ENCODE measurements around the gene KLRC4. TPM values are rescaled to one million over a fixed set of nuclear protein-coding genes. Genes with fewer than 3 reads are reported as not detected.
"Not testable (repeated sequence)": the region's sequence is repeated elsewhere in the genome, so short reads cannot be mapped to it uniquely, and the experiment has no call there.

The KLRC4 gene
- total RNA-seq, 1 donor from 2014 or later, result 1.1 TPM

DNA sequence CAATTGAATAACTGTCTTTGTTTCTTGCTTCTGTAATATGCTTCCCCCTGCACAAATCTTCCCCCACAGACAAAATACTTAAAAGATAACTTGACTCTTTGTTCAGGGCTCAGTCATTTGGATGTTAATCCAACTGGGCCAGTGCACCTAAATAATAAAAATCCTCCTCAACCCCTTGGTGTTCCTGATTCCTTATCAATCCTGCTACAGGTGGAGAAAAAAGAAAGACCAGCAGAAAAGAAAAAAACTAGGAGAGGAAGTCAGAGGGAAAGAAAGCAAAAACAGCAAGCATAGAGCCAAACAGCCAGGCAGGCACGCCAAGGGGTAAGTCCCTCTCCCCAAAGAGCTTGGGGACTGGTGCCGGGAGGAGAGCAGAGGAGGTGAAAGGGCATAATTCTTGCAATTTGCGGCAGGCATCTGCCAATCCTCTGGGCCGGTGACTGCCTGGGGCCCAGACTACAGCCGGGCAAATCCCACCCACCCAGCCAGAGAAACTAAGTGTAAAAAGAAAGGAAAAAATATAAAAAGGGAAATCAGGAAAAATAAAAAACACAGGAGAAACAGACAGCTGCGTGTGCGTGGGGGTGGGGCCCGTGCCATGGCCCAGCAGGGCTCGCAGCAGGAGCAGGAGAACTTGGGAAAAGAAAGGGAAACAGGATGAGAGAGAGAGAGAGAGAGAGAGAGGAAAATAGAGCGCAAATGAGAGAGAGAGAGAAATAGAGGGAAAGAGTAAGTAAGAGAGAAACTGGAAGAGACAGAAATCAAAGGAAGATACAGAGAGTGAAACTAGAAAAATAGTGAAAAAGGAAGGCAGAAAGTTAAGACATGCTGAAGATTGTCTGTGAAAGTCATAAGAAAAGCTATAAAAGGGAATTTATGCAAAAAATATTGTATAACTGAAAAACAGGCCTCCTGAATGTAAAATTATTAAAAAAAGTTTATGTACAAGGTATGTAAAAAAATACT lies 41.1 kb downstream of the KLRC4 start:
- no peak for DNase-seq (ENCODE audit: low spot score)

DNA sequence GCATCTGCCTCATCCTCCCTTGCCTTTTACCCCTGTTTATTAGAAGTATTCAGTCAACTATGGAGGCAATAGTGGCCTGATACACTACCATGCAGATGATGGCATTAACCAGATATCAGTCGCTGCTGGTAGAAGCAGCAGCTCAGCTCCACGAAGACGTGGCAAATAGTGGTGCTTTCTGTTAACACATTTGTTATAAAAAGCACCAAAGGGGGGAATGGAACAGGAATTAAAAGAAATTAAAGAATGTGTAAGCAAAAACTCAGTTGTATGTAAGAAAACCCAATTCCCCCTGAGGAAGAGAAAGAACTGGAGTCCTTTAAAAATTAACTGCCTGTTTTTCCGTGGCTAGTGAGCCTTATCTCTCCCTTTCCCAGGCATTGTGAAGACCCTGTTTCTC lies 41.8 kb downstream of the KLRC4 start:
- DNase-seq (ENCODE audit: low spot score), result not testable (repeated sequence)

DNA sequence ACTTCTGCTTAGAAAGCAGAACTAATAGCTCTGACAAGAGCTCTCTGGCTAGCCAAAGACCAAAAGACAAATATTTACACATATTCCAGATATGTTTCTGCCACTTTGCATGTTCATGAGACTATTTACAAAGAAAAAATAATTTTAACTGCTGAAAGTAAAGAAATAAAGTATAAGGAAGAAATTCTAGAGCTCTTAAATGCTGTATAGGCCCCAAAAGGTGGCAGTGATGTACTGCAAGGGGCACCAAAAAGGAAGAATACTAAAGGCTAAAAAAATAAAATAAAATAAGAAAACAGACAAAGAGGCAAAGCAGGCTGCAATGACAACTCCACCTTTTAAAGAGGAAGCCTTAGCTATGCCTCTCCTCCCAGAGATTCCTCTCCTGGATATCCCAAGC lies 42.7 kb downstream of the KLRC4 start:
- DNase-seq (ENCODE audit: low spot score), result no peak

DNA sequence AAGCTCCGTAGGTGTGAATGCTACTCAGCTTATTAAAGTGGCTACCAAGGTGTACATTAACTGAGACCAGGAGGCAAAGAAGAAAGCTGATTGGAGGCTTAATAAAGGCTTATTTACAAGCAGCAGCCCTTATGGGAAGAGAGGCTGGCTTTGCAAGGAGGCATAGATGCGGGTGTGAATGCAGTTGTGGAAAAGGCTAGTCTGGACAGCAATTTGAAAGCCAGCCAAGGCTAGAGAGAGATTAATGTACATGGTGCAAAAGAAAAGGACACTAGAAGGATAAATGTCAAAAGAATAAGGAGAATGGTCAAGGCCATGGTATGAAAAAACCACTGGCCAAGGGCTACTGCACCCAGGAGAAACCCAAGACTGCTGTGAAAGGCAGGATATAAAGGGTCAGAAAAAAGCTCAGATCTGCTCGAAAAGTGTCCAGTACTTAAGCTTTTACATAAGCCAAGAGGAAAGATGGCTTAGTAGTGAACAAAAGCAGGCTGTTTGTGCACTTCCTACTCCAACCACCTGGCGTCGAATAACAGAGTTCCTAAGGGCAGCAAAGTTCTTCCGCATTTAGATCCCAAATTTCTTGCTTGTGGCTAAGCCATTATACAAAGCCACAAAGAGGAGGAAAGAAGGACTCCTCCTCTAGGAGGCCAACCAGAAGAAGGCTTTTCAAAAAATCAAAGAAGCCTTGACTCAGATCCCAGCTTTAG lies 43.7 kb downstream of the KLRC4 start:
- DNase-seq (ENCODE audit: low spot score), result no peak

DNA sequence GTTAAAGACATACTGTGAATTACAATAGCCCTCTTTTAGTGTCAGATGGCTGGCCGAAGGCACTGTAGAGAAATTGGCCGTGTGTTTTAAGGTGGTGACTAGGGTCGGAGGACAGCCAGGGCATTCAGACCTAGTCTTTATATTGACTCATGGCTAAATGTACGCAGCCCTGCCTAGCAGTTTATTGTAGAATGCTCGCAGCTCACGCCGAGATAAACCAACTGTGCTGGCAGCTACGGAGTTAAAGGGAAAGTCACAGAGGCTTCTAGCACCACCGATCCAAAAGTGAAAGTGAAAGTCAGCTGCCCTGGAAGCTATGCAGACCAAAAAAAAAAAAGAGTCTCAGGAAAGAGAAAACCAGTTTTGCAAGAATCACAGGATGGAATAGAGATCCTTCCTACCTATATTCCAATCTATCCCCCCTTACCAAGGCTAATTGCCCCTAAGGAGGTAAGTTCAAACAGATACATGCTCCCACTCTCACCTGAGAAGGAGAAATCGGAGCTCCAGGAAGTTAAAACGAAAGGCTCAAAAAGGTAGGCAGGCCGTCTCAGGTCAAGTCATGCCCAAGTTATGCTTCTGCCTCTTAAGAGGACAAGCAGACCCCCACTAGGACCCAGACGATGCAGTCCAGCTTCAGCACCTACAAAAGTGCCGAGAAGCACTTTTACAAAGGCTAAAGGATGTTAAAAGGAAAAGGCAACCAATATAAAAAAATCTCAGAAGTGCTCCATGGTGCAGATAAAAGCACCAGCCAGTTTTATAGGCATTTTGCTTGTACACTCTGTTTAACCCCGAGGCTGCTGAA lies 44.5 kb downstream of the KLRC4 start:
- peak; percentile 79 for DNase-seq (ENCODE audit: low spot score)

DNA sequence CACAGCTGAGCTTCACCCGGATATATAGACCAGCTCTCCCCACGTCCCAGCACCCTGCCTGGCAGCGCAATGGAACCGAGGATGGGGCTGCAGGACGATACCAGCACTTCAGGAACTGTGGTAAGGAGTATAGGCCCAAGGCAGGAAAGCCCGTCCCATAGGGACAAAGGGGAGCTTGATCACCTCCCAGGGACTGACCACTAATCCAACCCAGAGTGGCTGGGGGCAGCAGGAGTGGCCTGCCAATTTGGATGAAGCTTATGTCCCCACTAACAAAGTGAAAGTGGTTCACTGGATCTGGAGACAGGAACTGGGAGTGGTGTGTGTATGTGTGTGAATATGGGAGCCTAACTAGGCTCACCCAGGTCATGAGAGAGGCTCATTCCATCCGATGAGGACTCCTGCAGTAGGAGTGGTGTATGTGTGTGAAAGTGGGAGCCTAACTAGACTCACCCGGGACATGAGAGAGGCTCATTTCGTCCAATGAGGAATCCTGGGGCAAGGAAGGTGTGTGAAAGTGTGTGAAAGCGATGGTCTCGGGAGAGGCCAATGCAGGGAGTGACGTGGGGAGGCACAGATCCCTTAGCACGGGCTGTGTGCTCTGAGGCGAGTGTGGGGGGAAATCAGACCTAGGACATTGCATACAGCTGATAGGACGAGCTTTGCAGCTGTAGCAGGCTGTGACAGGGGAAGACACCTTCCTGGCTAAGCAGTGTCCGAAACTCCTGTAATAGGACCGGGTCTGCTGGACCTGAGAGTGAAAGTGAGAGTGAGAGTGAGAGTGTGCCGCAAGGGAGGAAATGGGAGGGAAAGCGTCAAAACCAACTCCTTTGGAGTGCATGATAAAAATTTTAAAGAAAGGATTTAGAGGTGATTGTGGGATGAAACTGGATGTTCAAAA lies 45.4 kb downstream of the KLRC4 start:
- DNase-seq (ENCODE audit: low spot score), result peak; percentile 37

DNA sequence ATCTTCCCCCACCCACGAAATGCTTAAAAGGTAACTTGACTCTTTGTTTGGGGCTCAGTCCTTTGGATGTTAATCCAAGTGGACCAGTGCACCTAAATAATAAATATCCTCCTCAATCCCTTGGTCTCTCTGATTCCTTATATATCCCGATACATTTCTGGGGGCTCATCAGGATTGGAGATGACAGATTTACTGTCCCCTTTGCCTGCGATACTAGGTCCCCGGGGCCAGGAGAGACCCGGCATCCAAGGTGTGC lies 46.0 kb downstream of the KLRC4 start:
- no peak for DNase-seq (ENCODE audit: low spot score)

DNA sequence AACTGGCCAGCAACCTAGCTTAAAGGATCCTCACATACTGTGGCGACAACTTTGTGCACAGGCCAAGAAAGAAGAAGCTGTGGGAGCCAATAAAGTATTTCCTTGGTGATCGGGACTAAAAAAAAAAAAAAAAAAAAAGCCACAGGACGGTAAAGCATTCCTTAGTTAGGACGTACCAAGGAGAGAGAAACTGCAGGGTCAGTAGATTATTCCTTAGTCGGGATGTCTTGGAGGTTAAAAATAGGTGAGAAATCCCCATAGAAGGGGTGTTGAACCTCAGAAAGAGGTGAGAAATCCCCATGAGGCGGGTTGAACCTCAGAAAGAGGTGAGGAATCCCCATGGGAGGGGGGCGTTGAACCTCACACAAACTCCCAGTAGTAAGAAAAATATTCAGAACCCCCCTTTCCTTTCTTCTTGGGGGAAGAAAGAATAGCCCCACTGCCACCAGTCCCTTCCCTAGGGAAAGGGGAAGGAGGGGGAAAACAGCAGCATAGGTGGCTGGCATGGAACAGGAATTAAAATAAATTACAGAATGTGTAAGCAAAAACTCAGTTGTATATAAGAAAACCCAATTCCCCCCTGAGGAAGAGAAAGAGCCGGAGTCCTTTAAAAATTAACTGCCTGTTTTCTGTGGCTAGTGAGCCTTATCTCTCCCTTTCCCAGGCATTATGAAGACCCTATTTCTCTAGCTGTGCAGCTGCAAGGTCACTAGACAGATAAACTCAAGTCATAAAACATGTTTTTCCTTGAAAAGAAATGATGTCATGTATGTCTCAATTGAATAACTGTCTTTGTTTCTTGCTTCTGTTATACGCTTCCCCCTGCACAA lies 46.5 kb downstream of the KLRC4 start:
- DNase-seq (ENCODE audit: low spot score), result no peak

DNA sequence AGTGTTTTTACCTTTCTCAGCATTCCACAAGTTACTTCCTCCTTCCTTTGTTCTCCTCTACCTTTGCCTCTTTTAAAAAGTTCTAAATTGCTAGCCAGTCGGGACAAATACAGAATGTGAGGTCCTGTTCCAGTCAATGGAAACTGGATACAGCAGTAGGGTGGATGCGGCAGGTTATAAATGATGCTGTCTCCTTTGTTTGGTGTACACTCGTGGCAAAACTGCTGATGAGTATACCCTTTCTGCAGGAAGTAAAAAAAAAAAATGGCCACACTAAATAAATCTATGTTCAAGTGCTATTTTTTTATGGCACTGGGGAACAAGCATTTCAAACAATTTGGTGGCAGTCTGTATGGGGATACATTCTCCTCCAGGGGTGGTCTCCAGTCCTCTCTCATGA lies 47.2 kb downstream of the KLRC4 start:
- no peak for DNase-seq (ENCODE audit: low spot score)

DNA sequence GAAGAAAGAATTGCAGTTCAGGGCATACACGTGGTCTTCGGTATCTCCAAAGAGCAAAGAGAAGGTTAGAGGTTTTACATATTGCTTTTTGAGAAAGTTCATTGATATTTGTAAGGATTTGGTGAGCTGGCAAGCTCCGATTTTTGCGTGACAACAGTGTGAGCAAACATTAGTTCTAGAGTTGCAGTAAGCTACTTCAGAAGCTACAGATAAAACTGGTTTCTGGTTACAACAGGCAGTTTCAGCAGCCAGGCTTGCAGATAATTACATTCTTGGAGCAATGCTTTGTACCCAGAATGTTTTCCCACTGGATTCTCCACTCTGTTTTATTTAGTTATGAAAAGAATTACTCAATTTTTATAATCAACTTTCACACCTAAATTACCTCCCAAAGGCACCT lies 47.9 kb downstream of the KLRC4 start:
- DNase-seq (ENCODE audit: low spot score), result no peak

DNA sequence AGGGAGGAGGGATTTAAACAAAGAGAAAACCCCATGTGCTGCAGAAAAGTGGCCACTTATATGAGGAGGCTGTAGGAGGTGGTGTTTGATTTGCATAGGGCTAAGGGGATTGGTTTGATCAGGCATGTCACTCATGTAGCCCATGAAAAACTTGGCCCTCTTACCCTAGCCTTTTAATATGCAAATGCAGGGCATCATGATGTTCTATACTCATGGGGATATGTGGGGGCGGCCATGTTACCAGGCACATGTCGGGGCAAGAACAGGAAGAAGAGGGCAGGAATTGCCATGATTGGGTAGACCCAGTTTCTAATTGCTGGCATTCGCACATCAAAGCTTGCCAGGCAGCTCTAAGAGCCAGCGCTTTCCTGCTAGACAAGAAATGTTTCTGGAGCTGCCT lies 48.5 kb downstream of the KLRC4 start:
- DNase-seq (ENCODE audit: low spot score), result no peak

DNA sequence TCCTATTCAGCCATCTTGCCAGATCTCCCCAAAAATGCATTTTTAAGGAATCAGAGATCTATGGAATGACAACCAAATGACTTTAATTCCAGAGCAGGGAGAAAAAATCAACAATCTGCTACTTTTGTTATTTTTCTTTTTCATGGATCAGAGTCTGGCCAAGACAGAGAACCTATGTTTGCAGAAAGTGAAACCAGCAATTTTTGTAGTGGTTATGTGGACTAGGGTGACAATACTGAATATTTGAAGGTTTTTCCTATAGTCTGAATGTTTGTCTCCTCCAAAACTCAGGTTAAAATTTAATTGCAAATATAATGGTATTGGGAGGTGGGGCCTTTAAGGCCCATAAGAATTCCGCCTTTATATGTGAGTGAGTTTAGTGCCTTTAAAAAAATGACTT lies 50.6 kb downstream of the KLRC4 start:
- no peak for DNase-seq (ENCODE audit: low spot score)

DNA sequence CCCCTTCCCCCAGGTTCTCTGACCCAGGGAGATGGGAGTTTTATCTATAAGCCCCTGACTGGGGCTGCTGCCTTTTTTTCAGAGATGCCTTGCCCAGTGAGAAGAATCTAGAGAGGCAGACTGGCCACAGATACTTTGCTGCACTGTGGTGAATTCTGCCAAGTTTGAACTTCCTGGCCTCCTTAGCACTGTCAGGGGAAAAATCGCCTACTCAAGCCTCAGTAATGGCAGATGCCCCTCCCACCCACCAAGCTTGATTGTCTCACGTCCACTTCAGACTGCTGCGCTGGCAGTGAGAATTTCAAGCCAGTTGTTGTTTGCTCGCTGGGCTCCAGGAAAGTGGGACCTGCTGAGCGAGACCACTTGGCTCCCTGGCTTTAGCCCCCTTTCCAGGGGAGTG lies 51.4 kb downstream of the KLRC4 start:
- DNase-seq (ENCODE audit: low spot score), result no peak

Other genes starting within 250 kb of the KLRC4 start
- 10.1 TPM for gene OLR1, start 237.6 kb downstream of the KLRC4 start, total RNA-seq
- 0.86 TPM for gene TMEM52B, start 230.7 kb downstream of the KLRC4 start, total RNA-seq
- gene GABARAPL1, start 196.9 kb downstream of the KLRC4 start, total RNA-seq, result 154 TPM
- 1.8 TPM for gene KLRD1, start 101.9 kb downstream of the KLRC4 start, total RNA-seq
- 5.0 TPM for gene KLRK1, start 19.7 kb downstream of the KLRC4 start, total RNA-seq
- not detected for gene KLRC3, start 10.8 kb upstream of the KLRC4 start, total RNA-seq
- gene KLRC2, start 26.3 kb upstream of the KLRC4 start, total RNA-seq, result 0.32 TPM
- gene KLRC1, start 43.6 kb upstream of the KLRC4 start, total RNA-seq, result 0.95 TPM
- gene EIF2S3B, start 96.1 kb upstream of the KLRC4 start, total RNA-seq, result 2.6 TPM
- gene MAGOHB, start 203.9 kb upstream of the KLRC4 start, total RNA-seq, result 11.9 TPM

Measured in mucosa of gallbladder (tissue), 1 donor.